Measurements from ENCODE around the gene CNTNAP5. TPM values are rescaled to one million over a fixed set of nuclear protein-coding genes. Genes with fewer than 3 reads are reported as not detected.

The CNTNAP5 gene
- total RNA-seq, 1 experiment from 2014 or later, result 0.11 TPM

- DNase-seq (ENCODE audit: low read depth), result no peak
These were observed 653.0 kb downstream of the CNTNAP5 start for GRCh38 chr2:124678043-124678442.

- no peak for DNase-seq (ENCODE audit: low read depth)
These were observed 658.7 kb downstream of the CNTNAP5 start for GRCh38 chr2:124683536-124684428.

- no peak for DNase-seq (ENCODE audit: low read depth)
These were observed 664.3 kb downstream of the CNTNAP5 start for GRCh38 chr2:124689348-124689747.

GRCh38 chr2:124692216-124692615 is 667.1 kb downstream of the CNTNAP5 start:
- no peak for DNase-seq (ENCODE audit: low read depth)

DNA sequence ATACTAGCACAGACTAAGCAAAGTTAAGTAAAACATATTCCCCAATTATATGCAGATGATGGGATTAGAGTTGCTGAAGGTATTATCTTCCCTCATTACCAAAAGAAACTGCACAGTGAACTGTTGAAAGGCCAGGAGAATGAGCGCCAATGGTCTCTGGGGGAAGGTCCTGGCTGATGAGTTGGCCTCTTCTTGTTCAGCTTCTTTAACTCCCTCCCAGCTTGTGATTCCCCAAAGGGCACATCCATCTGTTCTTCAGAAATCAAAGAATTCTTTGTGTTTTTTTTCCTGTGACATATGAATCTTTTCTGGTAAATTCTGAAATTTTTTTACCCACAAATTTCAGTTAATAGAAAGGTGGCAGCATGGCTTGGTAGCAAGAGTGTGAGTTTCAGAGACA is 667.6 kb downstream of the CNTNAP5 start:
- no peak for DNase-seq (ENCODE audit: low read depth)

DNA sequence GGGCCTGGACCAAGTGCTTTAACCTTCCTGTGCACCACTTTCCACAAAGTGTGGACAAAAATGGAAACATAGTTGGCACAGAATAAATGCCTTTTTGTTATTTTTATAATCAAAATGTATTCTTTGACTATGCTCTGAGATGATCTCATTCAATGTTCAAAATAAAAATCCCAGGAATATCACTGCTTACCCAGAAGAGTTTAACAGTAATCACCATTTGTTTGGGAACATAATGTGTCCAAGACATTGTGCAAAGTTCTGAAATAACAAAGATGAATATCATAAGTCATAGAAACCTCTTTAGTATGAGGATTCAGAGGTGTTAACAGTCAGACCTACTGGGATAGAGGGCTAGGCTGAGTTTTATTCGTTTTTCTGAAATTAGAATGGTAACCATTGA is 668.1 kb downstream of the CNTNAP5 start:
- no peak for DNase-seq (ENCODE audit: low read depth)

GRCh38 chr2:124698979-124699565 is 674.0 kb downstream of the CNTNAP5 start:
- no peak for DNase-seq (ENCODE audit: low read depth)

GRCh38 chr2:124702777-124703176 is 677.7 kb downstream of the CNTNAP5 start:
- DNase-seq (ENCODE audit: low read depth), result no peak

GRCh38 chr2:124704071-124704925 is 679.2 kb downstream of the CNTNAP5 start:
- DNase-seq (ENCODE audit: low read depth), result no peak

- DNase-seq (ENCODE audit: low read depth), result no peak
These were observed 683.6 kb downstream of the CNTNAP5 start for GRCh38 chr2:124708661-124709060.

GRCh38 chr2:124713969-124714368 is 688.9 kb downstream of the CNTNAP5 start:
- no peak for DNase-seq (ENCODE audit: low read depth)

DNA sequence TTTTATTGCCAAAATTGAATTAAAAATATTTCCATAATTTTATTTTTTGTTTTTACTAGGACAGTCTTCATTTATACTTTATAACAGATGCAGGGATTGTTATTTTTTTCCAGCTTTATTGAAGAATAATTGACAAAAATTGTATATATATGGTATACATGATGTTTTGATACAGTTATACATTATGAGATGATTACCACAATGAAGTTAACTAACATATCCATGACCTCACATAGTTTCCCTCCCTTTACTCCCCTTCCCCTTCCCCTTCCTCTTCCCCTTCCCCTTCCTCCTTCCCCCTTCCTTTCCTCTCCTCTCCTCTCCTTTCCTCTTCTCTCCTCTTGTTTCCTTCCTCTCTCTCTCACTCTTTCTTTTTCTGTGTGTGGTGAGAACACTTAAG is 700.1 kb downstream of the CNTNAP5 start:
- no peak for DNase-seq (ENCODE audit: low read depth)

DNA sequence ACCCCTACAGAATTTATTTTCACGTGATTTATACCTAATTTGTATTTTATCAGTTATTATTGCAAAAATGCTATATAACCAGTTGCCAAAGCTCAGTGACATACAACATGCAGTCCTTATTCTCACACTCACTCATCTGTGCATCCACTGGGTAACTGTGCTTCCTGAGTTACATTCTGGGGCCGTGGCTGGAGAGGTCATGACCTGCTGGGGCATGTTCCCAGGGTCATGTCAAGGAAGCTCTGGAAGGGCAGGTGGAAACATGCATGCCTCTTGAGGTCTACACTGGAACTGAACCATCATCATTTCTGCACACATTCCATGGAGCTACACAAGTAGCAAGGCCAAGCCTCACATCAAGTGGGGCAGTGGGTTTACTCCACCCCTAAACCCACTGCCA is 715.5 kb downstream of the CNTNAP5 start:
- DNase-seq (ENCODE audit: low read depth), result no peak

GRCh38 chr2:124753842-124754241 is 728.8 kb downstream of the CNTNAP5 start:
- DNase-seq (ENCODE audit: low read depth), result no peak

DNA sequence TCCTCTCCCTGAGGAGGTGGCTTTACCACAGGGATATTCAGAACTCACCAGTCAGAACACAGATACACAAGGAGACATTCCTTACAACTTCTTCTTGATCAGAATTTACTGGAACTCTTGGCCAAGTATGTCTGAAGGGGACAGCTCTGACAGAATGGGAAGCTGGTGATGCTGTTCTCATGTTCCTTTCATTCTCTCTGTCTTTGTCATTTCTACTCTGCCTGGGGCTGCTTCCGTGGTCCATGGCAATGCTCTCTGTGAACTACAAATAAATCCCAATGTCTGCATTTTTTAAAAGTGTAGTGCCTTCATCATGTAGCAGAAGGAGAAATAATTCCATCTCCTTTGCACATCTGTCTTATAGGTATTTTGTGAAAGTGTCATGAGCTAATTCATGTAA is 730.3 kb downstream of the CNTNAP5 start:
- DNase-seq (ENCODE audit: low read depth), result peak; percentile 72

DNA sequence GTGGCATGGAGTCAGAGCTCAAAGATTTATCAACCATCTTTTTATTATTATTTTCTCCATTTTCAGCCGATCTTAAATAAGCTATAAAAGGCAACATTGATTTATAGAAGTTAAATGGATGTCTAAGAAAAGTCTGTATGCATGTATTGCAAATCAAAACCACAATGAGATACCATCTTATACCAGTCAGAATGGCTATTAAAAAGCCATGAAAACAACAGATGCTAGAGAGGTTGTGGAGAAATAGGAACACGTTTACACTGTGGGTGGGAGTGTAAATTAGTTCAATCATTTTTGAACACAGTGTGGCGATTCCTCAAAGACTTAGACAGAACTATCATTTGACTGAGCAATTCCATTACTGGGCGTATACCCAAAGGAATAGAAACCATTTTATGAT is 731.0 kb downstream of the CNTNAP5 start:
- no peak for DNase-seq (ENCODE audit: low read depth)

- DNase-seq (ENCODE audit: low read depth), result no peak
These were observed 737.3 kb downstream of the CNTNAP5 start for GRCh38 chr2:124762388-124762787.

GRCh38 chr2:124763611-124764010 is 738.5 kb downstream of the CNTNAP5 start:
- DNase-seq (ENCODE audit: low read depth), result no peak

GRCh38 chr2:124774781-124775180 is 749.7 kb downstream of the CNTNAP5 start:
- DNase-seq (ENCODE audit: low read depth), result no peak

DNA sequence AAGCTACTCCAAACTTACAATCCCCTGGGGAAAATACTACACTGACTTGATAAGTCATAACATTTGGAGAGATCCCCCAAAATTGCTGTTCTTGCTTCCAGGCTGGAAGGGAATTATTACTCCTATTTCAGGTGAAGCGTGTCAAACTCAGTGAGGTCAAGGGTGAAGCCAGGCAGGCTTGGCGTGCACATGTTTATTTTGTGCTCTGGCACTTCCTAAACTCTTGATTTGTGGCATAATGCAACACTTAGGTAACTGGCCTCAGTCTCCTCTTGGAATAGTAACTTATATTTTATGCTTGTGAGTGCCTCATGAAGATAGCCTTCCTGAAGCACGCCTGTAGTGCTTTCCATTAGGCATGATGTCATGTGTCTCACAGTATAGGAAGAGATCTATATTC is 751.2 kb downstream of the CNTNAP5 start:
- DNase-seq (ENCODE audit: low read depth), result no peak

GRCh38 chr2:124778076-124778475 is 753.0 kb downstream of the CNTNAP5 start:
- DNase-seq (ENCODE audit: low read depth), result peak; percentile 88

- DNase-seq (ENCODE audit: low read depth), result no peak
These were observed 771.6 kb downstream of the CNTNAP5 start for GRCh38 chr2:124796647-124797046.

Measured in HT1080 (cell line).